ENCODE measurements around the gene EPHB1. TPM values are rescaled to one million over a fixed set of nuclear protein-coding genes. Genes with fewer than 3 reads are reported as not detected.
"Not testable (repeated sequence)": the region's sequence is repeated elsewhere in the genome, so short reads cannot be mapped to it uniquely, and the experiment has no call there.

Gene EPHB1
- total RNA-seq, 2 donors from 2014 or later = 1.3 to 3.5 TPM

- not testable (repeated sequence) for H3K27me3 Mint-ChIP-seq; ATAC-seq; H3K9me3 ChIP-seq (ENCODE audit: control insufficient read depth, low read length, poor library complexity, severe bottlenecking); H3K36me3 Mint-ChIP-seq (ENCODE audit: low read depth); H3K4me1 Mint-ChIP-seq; DNase-seq; H3K27ac Mint-ChIP-seq; H3K4me3 Mint-ChIP-seq
These were observed 319.5 kb downstream of the EPHB1 start for GRCh38 chr3:135114551-135114950.

GRCh38 chr3:135117977-135118376, 322.9 kb downstream of the EPHB1 start:
- Mint-ChIP-seq H3K27me3 (no peaks in the 10 kb centered on the region), H3K27ac (no peak overlapping the region), H3K4me3 (no peak overlapping the region), H3K36me3 (ENCODE audit: low read depth) (no peaks in the 10 kb centered on the region), H3K4me1 (no peaks in the 10 kb centered on the region)
- no peak for ATAC-seq
- no peak for DNase-seq
- no peaks in the 10 kb centered on the region for H3K9me3 ChIP-seq (ENCODE audit: control insufficient read depth, low read length, poor library complexity, severe bottlenecking)

- Mint-ChIP-seq H3K36me3 (ENCODE audit: low read depth) (no peaks in the 10 kb centered on the region), H3K4me3 (no peak overlapping the region), H3K4me1 (no peaks in the 10 kb centered on the region), H3K27ac (no peak overlapping the region), H3K27me3 (no peaks in the 10 kb centered on the region)
- DNase-seq (no peak), ATAC-seq (no peak)
- no peaks in the 10 kb centered on the region for H3K9me3 ChIP-seq (ENCODE audit: control insufficient read depth, low read length, poor library complexity, severe bottlenecking)
These were observed 323.7 kb downstream of the EPHB1 start for GRCh38 chr3:135118792-135119191.

GRCh38 chr3:135125171-135125801, 330.2 kb downstream of the EPHB1 start:
- DNase-seq = no peak
- Mint-ChIP-seq H3K27me3 (no peaks in the 10 kb centered on the region), H3K27ac (no peak overlapping the region), H3K4me1 (no peaks in the 10 kb centered on the region), H3K4me3 (no peak overlapping the region), H3K36me3 (ENCODE audit: low read depth) (no peaks in the 10 kb centered on the region)
- ATAC-seq = no peak
- no peaks in the 10 kb centered on the region for H3K9me3 ChIP-seq (ENCODE audit: control insufficient read depth, low read length, poor library complexity, severe bottlenecking)

GRCh38 chr3:135127946-135128470, 332.9 kb downstream of the EPHB1 start:
- no peak for ATAC-seq
- Mint-ChIP-seq H3K27me3 (no peaks in the 10 kb centered on the region), H3K4me3 (no peak overlapping the region), H3K4me1 (no peaks in the 10 kb centered on the region), H3K27ac (no peak overlapping the region), H3K36me3 (ENCODE audit: low read depth) (no peaks in the 10 kb centered on the region)
- no peak for DNase-seq
- H3K9me3 ChIP-seq (ENCODE audit: control insufficient read depth, low read length, poor library complexity, severe bottlenecking) = no peaks in the 10 kb centered on the region

- Mint-ChIP-seq H3K4me1 (no peaks in the 10 kb centered on the region), H3K4me3 (no peak overlapping the region), H3K27ac (no peak overlapping the region), H3K36me3 (ENCODE audit: low read depth) (no peaks in the 10 kb centered on the region), H3K27me3 (no peaks in the 10 kb centered on the region)
- no peaks in the 10 kb centered on the region for H3K9me3 ChIP-seq (ENCODE audit: control insufficient read depth, low read length, poor library complexity, severe bottlenecking)
- DNase-seq = no peak
- no peak for ATAC-seq
These were observed 333.8 kb downstream of the EPHB1 start for GRCh38 chr3:135128818-135129217.

- H3K4me3 Mint-ChIP-seq = no peak overlapping the region
- H3K4me1 Mint-ChIP-seq = no peaks in the 10 kb centered on the region
- H3K27me3 Mint-ChIP-seq = no peaks in the 10 kb centered on the region
- ATAC-seq (no peak), DNase-seq (no peak)
- no peak overlapping the region for H3K27ac Mint-ChIP-seq
- H3K36me3 Mint-ChIP-seq (ENCODE audit: low read depth) = no peaks in the 10 kb centered on the region
- H3K9me3 ChIP-seq (ENCODE audit: control insufficient read depth, low read length, poor library complexity, severe bottlenecking) = no peaks in the 10 kb centered on the region
These were observed 336.2 kb downstream of the EPHB1 start for GRCh38 chr3:135131290-135131689.

- H3K27me3 Mint-ChIP-seq = no peaks in the 10 kb centered on the region
- H3K27ac Mint-ChIP-seq = no peak overlapping the region
- no peak for ATAC-seq
- no peaks in the 10 kb centered on the region for H3K36me3 Mint-ChIP-seq (ENCODE audit: low read depth)
- no peaks in the 10 kb centered on the region for H3K9me3 ChIP-seq (ENCODE audit: control insufficient read depth, low read length, poor library complexity, severe bottlenecking)
- no peak for DNase-seq
- H3K4me1 Mint-ChIP-seq = no peaks in the 10 kb centered on the region
- H3K4me3 Mint-ChIP-seq = no peak overlapping the region
These were observed 339.0 kb downstream of the EPHB1 start for GRCh38 chr3:135133905-135134683.

- no peaks in the 10 kb centered on the region for H3K9me3 ChIP-seq (ENCODE audit: control insufficient read depth, low read length, poor library complexity, severe bottlenecking)
- H3K4me1 Mint-ChIP-seq = no peaks in the 10 kb centered on the region
- H3K27ac Mint-ChIP-seq = no peak overlapping the region
- DNase-seq = no peak
- no peaks in the 10 kb centered on the region for H3K27me3 Mint-ChIP-seq
- no peak overlapping the region for H3K4me3 Mint-ChIP-seq
- no peak for ATAC-seq
- H3K36me3 Mint-ChIP-seq (ENCODE audit: low read depth) = no peaks in the 10 kb centered on the region
These were observed 339.6 kb downstream of the EPHB1 start for GRCh38 chr3:135134684-135135075.

- H3K27me3 Mint-ChIP-seq = no peaks in the 10 kb centered on the region
- H3K27ac Mint-ChIP-seq = no peak overlapping the region
- H3K4me3 Mint-ChIP-seq = no peak overlapping the region
- DNase-seq (no peak), ATAC-seq (no peak)
- no peaks in the 10 kb centered on the region for H3K36me3 Mint-ChIP-seq (ENCODE audit: low read depth)
- no peaks in the 10 kb centered on the region for H3K4me1 Mint-ChIP-seq
- no peaks in the 10 kb centered on the region for H3K9me3 ChIP-seq (ENCODE audit: control insufficient read depth, low read length, poor library complexity, severe bottlenecking)
These were observed 340.4 kb downstream of the EPHB1 start for GRCh38 chr3:135135445-135135844.

- H3K4me1 Mint-ChIP-seq = no peaks in the 10 kb centered on the region
- ATAC-seq = no peak
- no peak overlapping the region for H3K27ac Mint-ChIP-seq
- no peaks in the 10 kb centered on the region for H3K36me3 Mint-ChIP-seq (ENCODE audit: low read depth)
- H3K4me3 Mint-ChIP-seq = no peak overlapping the region
- no peak for DNase-seq
- no peaks in the 10 kb centered on the region for H3K27me3 Mint-ChIP-seq
- H3K9me3 ChIP-seq (ENCODE audit: control insufficient read depth, low read length, poor library complexity, severe bottlenecking) = no peaks in the 10 kb centered on the region
These were observed 341.5 kb downstream of the EPHB1 start for GRCh38 chr3:135136361-135137100.

GRCh38 chr3:135137296-135137695, 342.2 kb downstream of the EPHB1 start:
- Mint-ChIP-seq H3K27me3 (no peaks in the 10 kb centered on the region), H3K27ac (no peak overlapping the region), H3K36me3 (ENCODE audit: low read depth) (no peaks in the 10 kb centered on the region), H3K4me1 (no peaks in the 10 kb centered on the region), H3K4me3 (no peak overlapping the region)
- ATAC-seq (no peak), DNase-seq (no peak)
- H3K9me3 ChIP-seq (ENCODE audit: control insufficient read depth, low read length, poor library complexity, severe bottlenecking) = no peaks in the 10 kb centered on the region

- Mint-ChIP-seq H3K4me1 (no peaks in the 10 kb centered on the region), H3K27me3 (no peaks in the 10 kb centered on the region), H3K4me3 (no peak overlapping the region), H3K27ac (no peak overlapping the region), H3K36me3 (ENCODE audit: low read depth) (no peaks in the 10 kb centered on the region)
- DNase-seq (no peak), ATAC-seq (no peak)
- no peaks in the 10 kb centered on the region for H3K9me3 ChIP-seq (ENCODE audit: control insufficient read depth, low read length, poor library complexity, severe bottlenecking)
These were observed 343.7 kb downstream of the EPHB1 start for GRCh38 chr3:135138776-135139175.
